Suprapubic skin (tissue), 3 donors: ENCODE data around the gene MDFIC.

ENCODE experiments used
- EP300 ChIP-seq: sonication (generic); formaldehyde crosslinking; IDR thresholded peaks from one replicate; pipeline ENCODE4 v1.6.1; 2017; ENCODE audit warnings: antibody characterized with exemption
- POLR2A ChIP-seq, 2 donors: fragments of 450-650 bp; IDR thresholded peaks; one replicate each; pipeline ENCODE4 v1.6.1; 2017; ENCODE audit warnings: antibody characterized with exemption in 2 of 2, mild to moderate bottlenecking in 2 of 2, moderate library complexity in 2 of 2
- TF ChIP-seq, protein P1 (sequence below), 2 donors: fragments of 200-600 bp in 1 of 2; fragments of 450-650 bp in 1 of 2; sonication (generic) in 1 of 2; IDR thresholded peaks; one replicate each; pipeline ENCODE4 v1.5.1; 2016 to 2019; ENCODE audit warnings: antibody characterized with exemption in 2 of 2, mild to moderate bottlenecking in 1 of 2, moderate library complexity in 1 of 2

DNA sequence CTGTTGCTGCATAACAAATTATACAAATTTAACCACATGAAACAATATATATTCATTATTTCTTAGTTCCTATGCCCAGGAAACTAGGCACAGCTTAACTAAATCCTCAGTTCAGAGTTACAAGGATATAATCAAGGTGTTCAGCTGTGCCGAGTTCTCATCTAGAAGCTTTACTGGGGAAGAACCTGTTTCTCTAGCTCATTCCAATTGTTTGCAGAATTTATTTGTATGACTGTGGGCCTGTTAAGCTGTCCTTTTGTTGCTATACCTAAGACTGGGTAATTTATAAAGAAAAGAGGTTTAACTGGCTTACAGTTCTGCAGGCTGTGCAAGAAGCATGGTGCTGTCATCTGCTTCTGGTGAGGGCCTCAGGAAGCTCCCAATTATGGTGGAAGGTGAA is 21.8 kb upstream of the MDFIC start:
- TF ChIP-seq, protein P1, sequence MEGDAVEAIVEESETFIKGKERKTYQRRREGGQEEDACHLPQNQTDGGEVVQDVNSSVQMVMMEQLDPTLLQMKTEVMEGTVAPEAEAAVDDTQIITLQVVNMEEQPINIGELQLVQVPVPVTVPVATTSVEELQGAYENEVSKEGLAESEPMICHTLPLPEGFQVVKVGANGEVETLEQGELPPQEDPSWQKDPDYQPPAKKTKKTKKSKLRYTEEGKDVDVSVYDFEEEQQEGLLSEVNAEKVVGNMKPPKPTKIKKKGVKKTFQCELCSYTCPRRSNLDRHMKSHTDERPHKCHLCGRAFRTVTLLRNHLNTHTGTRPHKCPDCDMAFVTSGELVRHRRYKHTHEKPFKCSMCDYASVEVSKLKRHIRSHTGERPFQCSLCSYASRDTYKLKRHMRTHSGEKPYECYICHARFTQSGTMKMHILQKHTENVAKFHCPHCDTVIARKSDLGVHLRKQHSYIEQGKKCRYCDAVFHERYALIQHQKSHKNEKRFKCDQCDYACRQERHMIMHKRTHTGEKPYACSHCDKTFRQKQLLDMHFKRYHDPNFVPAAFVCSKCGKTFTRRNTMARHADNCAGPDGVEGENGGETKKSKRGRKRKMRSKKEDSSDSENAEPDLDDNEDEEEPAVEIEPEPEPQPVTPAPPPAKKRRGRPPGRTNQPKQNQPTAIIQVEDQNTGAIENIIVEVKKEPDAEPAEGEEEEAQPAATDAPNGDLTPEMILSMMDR (IDR thresholded peaks at IDR 0.05): no peak
- TF ChIP-seq EP300: no peak
- TF ChIP-seq POLR2A (IDR thresholded peaks at IDR 0.05): no peak
